HepG2 (cell line): ENCODE results near the gene GALNT17. TPM values are rescaled to one million over a fixed set of nuclear protein-coding genes. Genes with fewer than 3 reads are reported as not detected.

Experiments
- ATAC-seq: fragments of 200-7000 bp; cut with Tn5 transposase; 3 replicates; pipeline ENCODE4 v1.9.1; 2020; ENCODE audit warnings: mild to moderate bottlenecking, moderate library complexity
- BruUV-seq: library from RNA; stranded (reverse); fragments of 400-500 nt; replicated peaks from 2 replicates; lab custom pipeline; 2021; lab: Mats Ljungman, UMichigan
- CTCF ChIA-PET: fragments of 300-600 bp; formaldehyde crosslinking; extraction: SDS; loops from one replicate; lab custom pipeline; 2021; ENCODE audit warnings: low total read pairs, inconsistent platforms, low intra/inter-chr PET ratio; lab: Yijun Ruan, JAX
- POLR2A ChIA-PET: fragments of 350-600 bp; sonication (Branson Sonifier 250); formaldehyde crosslinking; loops from one replicate; lab custom pipeline; 2020; ENCODE audit warnings: antibody characterized with exemption, inconsistent platforms; lab: Yijun Ruan, JAX
- DNase-seq: peaks from one replicate; pipeline ENCODE4 v3.0.0-alpha.2; 2015; ENCODE audit warnings: low spot score
- FAIRE-seq: peaks from 3 replicates; lab custom pipeline; 2011; peaks lifted over from hg19 to GRCh38; lab: Jason Lieb, UNC
- H2AFZ ChIP-seq: one replicate; pipeline ENCODE4 v1.6.1; 2011; ENCODE audit warnings: low read length, inconsistent platforms
- H3K27ac ChIP-seq: fragments of 300-600 bp; 3 replicates; pipeline ENCODE4 v1.8.0; 2011; ENCODE audit warnings: mixed run types, mild to moderate bottlenecking, mixed read lengths, low read length, inconsistent platforms; ENCODE audit not compliant: insufficient read depth; ENCODE audit errors: extremely low read length
- H3K27me3 ChIP-seq, 2 experiments: fragments of 200-600 bp in 1 of 2; 2 replicates in 1 of 2; 3 replicates in 1 of 2; pipeline versions ENCODE4 v1.6.0 to v1.8.0; 2011; ENCODE audit warnings: low read length in 2 of 2, mild to moderate bottlenecking in 2 of 2, moderate library complexity in 2 of 2, inconsistent platforms in 1 of 2; ENCODE audit not compliant: insufficient read depth in 2 of 2, control insufficient read depth in 1 of 2
- H3K36me3 ChIP-seq, 2 experiments: fragments of 200-600 bp in 1 of 2; replicated peaks in 1 of 2; 2 replicates in 1 of 2; 3 replicates in 1 of 2; pipeline versions ENCODE4 v1.5.1 to v1.8.0; 2011; ENCODE audit warnings: low read length in 2 of 2, inconsistent platforms in 1 of 2; ENCODE audit not compliant: insufficient read depth in 2 of 2, control insufficient read depth in 1 of 2
- H3K4me1 ChIP-seq: 2 replicates; pipeline ENCODE4 v1.5.1; 2012; ENCODE audit warnings: low read length, inconsistent platforms; ENCODE audit not compliant: insufficient read depth
- H3K4me2 ChIP-seq: 2 replicates; pipeline ENCODE4 v1.6.0; 2011; ENCODE audit warnings: low read depth, low read length, inconsistent platforms
- H3K4me3 ChIP-seq, 3 experiments: fragments of 200-600 bp in 1 of 3; sonication (generic), shearing (Covaris generic) in 1 of 3; replicated peaks in 1 of 3; 2 replicates each; pipeline ENCODE4 v1.5.1; 2011 to 2016; ENCODE audit warnings: low read length in 3 of 3, inconsistent platforms in 2 of 3, low read depth in 2 of 3, mild to moderate bottlenecking in 2 of 3, control low read depth in 1 of 3, mixed read lengths in 1 of 3; ENCODE audit not compliant: insufficient read depth in 1 of 3
- H3K79me2 ChIP-seq: one replicate; pipeline ENCODE4 v1.6.1; 2011; ENCODE audit warnings: low read length, inconsistent platforms; ENCODE audit not compliant: insufficient read depth
- H3K9ac ChIP-seq: 2 replicates; pipeline ENCODE4 v1.6.0; 2011; ENCODE audit warnings: mild to moderate bottlenecking, low read depth, low read length, inconsistent platforms; ENCODE audit not compliant: insufficient read depth
- H3K9me3 ChIP-seq: 2 replicates; pipeline ENCODE4 v1.5.1; 2012; ENCODE audit warnings: mild to moderate bottlenecking, low read length
- H4K20me1 ChIP-seq: 2 replicates; pipeline ENCODE4 v1.6.0; 2011; ENCODE audit warnings: inconsistent platforms, mild to moderate bottlenecking, low read length, moderate library complexity; ENCODE audit not compliant: insufficient read depth
- ARID3A ChIP-seq: IDR thresholded peaks from 2 replicates; pipeline ENCODE4 v1.6.1; 2012; ENCODE audit warnings: low read depth, low read length, improper control_type of control experiment
- BHLHE40 ChIP-seq: IDR thresholded peaks from 2 replicates; pipeline ENCODE4 v1.6.1; 2011; ENCODE audit warnings: low read length, improper control_type of control experiment
- CAMTA2 ChIP-seq: sonication (generic); formaldehyde crosslinking; IDR thresholded peaks from 2 replicates; pipeline ENCODE4 v1.4.0; 2020; ENCODE audit warnings: mild to moderate bottlenecking, missing genetic modification reagents, borderline replicate concordance
- CREBL2 ChIP-seq: sonication (generic); formaldehyde crosslinking; IDR thresholded peaks from 2 replicates; pipeline ENCODE4 v1.8.1; 2023; ENCODE audit warnings: missing genetic modification reagents, mild to moderate bottlenecking, borderline replicate concordance
- GABPB1 ChIP-seq: IDR thresholded peaks from 2 replicates; pipeline ENCODE4 v1.6.1; 2016; ENCODE audit warnings: mild to moderate bottlenecking, missing genetic modification reagents, moderate library complexity, missing compliant biosample characterization
- HOXA7 ChIP-seq: sonication (generic); formaldehyde crosslinking; IDR thresholded peaks from 2 replicates; pipeline ENCODE4 v1.8.1; 2022; ENCODE audit warnings: mild to moderate bottlenecking, missing genetic modification reagents, moderate library complexity
- IKZF1 ChIP-seq: fragments of 450-650 bp; IDR thresholded peaks from 2 replicates; pipeline ENCODE4 v1.7.1; 2016
- KLF13 ChIP-seq: sonication (generic); formaldehyde crosslinking; IDR thresholded peaks from 2 replicates; pipeline ENCODE4 v1.4.0; 2020; ENCODE audit warnings: mild to moderate bottlenecking, missing genetic modification reagents
- KLF9 ChIP-seq: IDR thresholded peaks from 2 replicates; pipeline ENCODE4 v1.6.1; 2016; ENCODE audit warnings: low read depth
- RFXAP ChIP-seq: sonication (generic); formaldehyde crosslinking; IDR thresholded peaks from 2 replicates; pipeline ENCODE4 v1.4.0; 2020; ENCODE audit warnings: missing genetic modification reagents, borderline replicate concordance
- SIN3A ChIP-seq: IDR thresholded peaks from 2 replicates; pipeline ENCODE4 v1.6.1; 2011; ENCODE audit warnings: low read depth, mild to moderate bottlenecking, control low read depth, low read length, borderline replicate concordance
- SSRP1 ChIP-seq: IDR thresholded peaks from 2 replicates; pipeline ENCODE4 v1.6.1; 2016; ENCODE audit warnings: control low read depth
- TERF1 ChIP-seq: sonication (generic); formaldehyde crosslinking; IDR thresholded peaks from 2 replicates; pipeline ENCODE4 v1.8.0; 2022; ENCODE audit warnings: mild to moderate bottlenecking, missing genetic modification reagents, moderate library complexity
- THAP11 ChIP-seq: IDR thresholded peaks from 2 replicates; pipeline ENCODE4 v1.6.1; 2016; ENCODE audit warnings: missing biosample characterization, missing genetic modification reagents
- ZNF292 ChIP-seq: sonication (generic); formaldehyde crosslinking; IDR thresholded peaks from 2 replicates; pipeline ENCODE4 v1.8.1; 2022; ENCODE audit warnings: mild to moderate bottlenecking, low read depth, missing genetic modification reagents, borderline replicate concordance
- ZNF552 ChIP-seq: sonication (generic); formaldehyde crosslinking; IDR thresholded peaks from 2 replicates; pipeline ENCODE4 v1.9.0; 2022; ENCODE audit warnings: missing genetic modification reagents, mild to moderate bottlenecking, borderline replicate concordance
- WGBS: methylation state at CpG from one replicate; pipeline ENCODE4 v1.1.6; 2017; ENCODE audit warnings: low lambda C conversion rate; 5-methylcytosine and 5-hydroxymethylcytosine counted together
- in situ Hi-C: cut with HindIII; loops from 2 replicates; pipeline ENCODE4 v1.10.0; 2017; ENCODE audit warnings: low pct_unique_long_range_greater_than_20kb; ENCODE audit not compliant: extremely low pct_ligation_motif_present
- intact Hi-C: fragments of 100-400 bp; cut with micrococcal nuclease; formaldehyde crosslinking; loops from one replicate; pipeline ENCODE4 v1.10.0; 2022; ENCODE audit not compliant: unreplicated experiment
- polyA plus RNA-seq, 8 experiments: library from polyadenylated mRNA; depleted of rRNA in 3 of 8; stranded (reverse) in 7 of 8; unstranded in 1 of 8; fragments of >200 nt; fragmentation: Illumina TruSeq in 4 of 8; extraction: Trizol in 4 of 8; gene quantifications; 2 replicates each; pipeline versions ENCODE4 v1.2.1 to v1.2.3, GENCODE V29; 2011 to 2016; ENCODE audit warnings: low read depth in 4 of 8, missing spikeins in 1 of 8, mixed read lengths in 1 of 8; ENCODE audit not compliant: insufficient read depth in 1 of 8
- total RNA-seq, 5 experiments: library from RNA; depleted of rRNA; stranded (reverse); fragments of >200 nt; fragmentation: Illumina TruSeq; extraction: Trizol; gene quantifications; 2 replicates each; pipeline ENCODE4 v1.2.3, GENCODE V29; 2016; ENCODE audit warnings: low read depth in 1 of 5

Gene GALNT17
- total and polyA plus RNA-seq, 2 of the 13 experiments (the other 11 are each of a cell fraction or from before 2014, with no cell fraction given), result not detected

- FAIRE-seq, result no peak
- TF ChIP-seq CAMTA2 (CRISPR knock-in tag) (no peak), ARID3A (no peak), THAP11 (CRISPR knock-in tag) (no peak), CREBL2 (CRISPR knock-in tag) (no peak), SIN3A (no peak), ZNF292 (no peak), IKZF1 (no peak), SSRP1 (CRISPR knock-in tag) (no peak), TERF1 (CRISPR knock-in tag) (no peak), KLF9 (CRISPR knock-in tag) (no peak), KLF13 (CRISPR knock-in tag) (no peak), HOXA7 (CRISPR knock-in tag) (no peak), RFXAP (CRISPR knock-in tag) (no peak), ZNF552 (CRISPR knock-in tag) (no peak), GABPB1 (CRISPR knock-in tag) (no peak), BHLHE40 (no peak)
- TF ChIP-seq, all 625 proteins: peak for 0
- ChIA-PET POLR2A (no interaction called here), CTCF (no interaction called here)
- ATAC-seq (no peak), DNase-seq (no peak)
- WGBS, result 39% methylated on average over 7 of the region's 7 CpGs
- H3K9ac ChIP-seq, result no peak overlapping the region
- no peaks in the 10 kb centered on the region for H3K79me2 ChIP-seq
- H3K4me3 ChIP-seq, result no peak overlapping the region
- H3K4me1 ChIP-seq, result no peaks in the 10 kb centered on the region
- H4K20me1 ChIP-seq, result no peaks in the 10 kb centered on the region
- no peaks in the 10 kb centered on the region for H3K9me3 ChIP-seq
- no peaks in the 10 kb centered on the region; a peak in 1 of 5 replicates for H3K27me3 ChIP-seq
- H3K36me3 ChIP-seq, result no peaks in the 10 kb centered on the region
- H2AFZ ChIP-seq, result no peak overlapping the region
- no TSS peak for BruUV-seq
- no peak overlapping the region for H3K27ac ChIP-seq
- in situ Hi-C loops (no loop called here), intact Hi-C loops (no loop called here)
- no peak overlapping the region for H3K4me2 ChIP-seq
These were observed 5.5 kb downstream of the GALNT17 start for GRCh38 chr7:71137479-71137878.
